OCI-M1 (cell line): ENCODE results near the gene PLXDC1.
A peak's percentile ranks its signal among the peaks of the same experiment; 100 is the strongest.

Experiments
- DNase-seq: peaks from one replicate; lab custom pipeline; 2025; lab: John Stamatoyannopoulos, UW

PLXDC1 gene

DNA sequence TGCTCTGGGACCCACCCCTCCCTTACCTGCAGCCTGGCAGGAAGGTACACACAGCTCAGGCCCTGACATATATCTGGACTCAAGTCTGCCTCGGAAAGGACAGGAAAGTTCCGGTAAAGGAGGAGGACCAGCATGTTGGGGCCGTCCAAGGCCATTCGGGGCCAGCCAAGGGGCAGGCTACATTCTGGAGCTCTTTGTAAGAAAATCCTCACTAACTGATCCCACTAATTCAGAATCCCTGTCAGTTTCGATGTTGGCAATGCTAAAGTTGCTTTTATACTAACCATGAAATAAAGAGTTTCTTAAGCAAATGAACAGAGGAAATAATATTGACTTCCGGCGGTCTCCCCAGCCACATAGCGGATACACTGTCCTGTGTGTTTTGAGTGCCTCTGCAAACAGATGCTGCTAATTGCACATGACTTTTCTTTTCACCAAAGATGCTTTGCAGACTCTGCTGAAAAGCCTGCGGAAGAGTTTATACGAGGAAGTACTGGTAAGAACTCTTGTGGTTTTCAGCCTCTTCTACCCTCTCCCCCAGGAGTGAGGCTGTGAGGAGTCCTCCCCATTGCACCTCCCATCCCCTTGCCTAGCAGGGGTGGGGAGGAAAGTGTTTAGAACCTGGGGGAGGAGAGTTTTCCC, 54.8 kb downstream of the PLXDC1 start:
- no peak for DNase-seq

DNA sequence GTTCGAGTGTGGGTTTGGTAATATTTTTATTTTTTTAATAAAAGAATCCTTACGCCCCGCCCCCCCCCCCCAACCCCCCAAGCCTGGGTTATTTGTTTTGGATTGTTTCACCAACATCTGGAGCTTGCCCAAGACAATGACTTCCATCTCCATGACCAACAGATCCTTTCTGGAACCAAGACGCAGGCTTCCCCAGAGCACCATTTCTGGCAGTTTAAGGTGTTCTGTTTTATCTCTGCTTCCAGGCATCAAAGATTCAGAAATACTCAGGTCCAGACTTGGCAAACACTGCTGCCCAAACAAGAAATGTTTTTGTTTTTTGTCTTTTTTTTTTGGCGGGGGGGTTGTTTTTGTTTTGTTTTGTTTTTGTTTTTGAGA, 56.1 kb downstream of the PLXDC1 start:
- DNase-seq = no peak

DNA sequence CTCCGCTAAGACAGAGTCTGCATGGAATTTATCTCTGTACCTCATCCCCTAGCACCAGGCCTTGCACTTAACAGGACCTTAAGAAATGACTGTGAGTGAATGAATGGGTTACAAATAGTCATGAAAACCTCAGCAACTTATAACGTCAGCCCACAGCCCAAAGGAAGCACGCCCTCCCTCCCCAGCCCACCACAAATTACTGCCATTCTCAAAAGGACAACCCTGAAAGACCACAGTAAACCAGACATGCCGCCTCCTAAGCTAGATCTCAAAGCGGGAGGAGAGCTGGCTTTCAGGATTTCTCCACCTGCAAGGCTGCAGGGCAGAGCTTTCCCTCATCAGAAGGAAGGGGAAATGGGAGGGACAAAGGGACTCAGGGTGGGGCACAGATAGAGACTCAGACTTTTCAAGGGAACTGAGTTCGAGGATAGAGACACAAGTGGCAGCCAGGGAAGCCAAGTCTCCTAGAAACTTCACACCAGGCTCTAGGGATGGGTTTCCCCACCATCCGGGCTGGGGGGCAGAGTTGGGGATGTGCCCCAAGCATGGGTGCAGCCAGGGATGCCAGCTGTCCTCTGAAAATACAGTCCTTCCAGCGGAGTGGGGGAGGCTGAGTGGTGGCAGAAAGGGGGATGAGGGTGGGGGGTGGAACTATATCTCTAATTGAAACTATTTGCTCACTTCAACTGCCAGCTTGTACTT, 56.7 kb downstream of the PLXDC1 start:
- no peak for DNase-seq

DNA sequence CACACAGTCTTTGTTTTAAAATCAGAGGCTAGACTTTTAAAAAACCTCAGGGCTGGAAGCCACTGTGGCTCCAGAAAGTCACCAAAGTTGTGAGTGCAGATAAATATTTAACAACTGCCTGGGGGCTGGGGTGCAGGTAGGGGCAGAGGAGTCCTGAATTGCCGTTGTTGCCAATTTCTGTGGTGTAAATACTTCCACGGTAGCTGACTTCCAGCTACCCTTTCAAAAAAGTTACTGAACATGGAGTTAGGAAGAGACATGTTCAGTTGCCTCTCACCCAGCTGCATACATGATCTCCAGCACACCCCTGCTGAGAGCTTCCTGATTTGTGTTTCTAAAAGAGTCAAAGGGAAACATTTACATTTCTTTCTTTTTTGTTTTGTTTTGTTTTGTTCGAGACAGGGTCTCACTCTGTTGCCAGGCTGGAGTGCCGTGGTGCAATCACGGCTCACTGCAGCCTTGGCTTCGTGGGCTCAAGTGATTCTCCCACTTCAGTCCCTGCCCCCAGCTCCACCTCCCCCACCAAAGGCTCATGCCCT, 58.7 kb downstream of the PLXDC1 start:
- DNase-seq = no peak

DNA sequence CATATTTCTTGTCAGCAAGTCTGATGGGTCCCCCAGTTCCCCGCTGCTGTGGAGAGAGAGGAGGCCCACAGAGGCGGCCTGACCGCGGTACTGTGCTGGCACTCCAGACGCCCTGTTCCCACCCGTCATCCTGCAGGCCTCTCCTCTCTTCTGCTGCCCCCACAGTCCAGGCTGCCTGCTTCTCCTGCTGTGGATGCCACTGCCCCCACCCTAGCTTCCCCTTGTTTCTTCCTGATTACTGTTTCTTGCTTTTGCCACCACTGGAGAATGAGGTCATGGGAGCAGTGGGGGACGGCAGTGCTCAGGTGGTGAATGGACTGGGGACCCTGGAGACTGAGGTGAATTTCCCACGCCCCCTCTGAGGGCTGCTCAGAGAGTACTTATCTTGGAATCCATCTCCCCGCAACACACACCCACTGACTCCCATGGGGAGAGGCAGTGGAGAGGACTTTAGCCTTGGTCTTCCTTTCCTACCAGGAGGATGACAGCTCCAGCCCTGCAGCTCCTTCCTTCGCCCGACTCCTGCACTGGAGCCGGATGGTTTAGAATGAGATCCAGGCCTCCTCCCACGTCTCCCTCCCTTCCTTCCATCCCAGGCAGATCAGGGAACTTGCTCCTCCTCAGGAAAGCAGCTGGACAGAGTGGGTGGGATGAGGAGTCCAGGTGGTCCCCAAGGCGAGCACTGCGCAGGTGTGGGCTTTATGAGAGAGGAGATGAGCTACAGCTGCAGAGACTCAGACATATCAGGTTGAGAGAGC, 60.4 kb downstream of the PLXDC1 start:
- no peak for DNase-seq

DNA sequence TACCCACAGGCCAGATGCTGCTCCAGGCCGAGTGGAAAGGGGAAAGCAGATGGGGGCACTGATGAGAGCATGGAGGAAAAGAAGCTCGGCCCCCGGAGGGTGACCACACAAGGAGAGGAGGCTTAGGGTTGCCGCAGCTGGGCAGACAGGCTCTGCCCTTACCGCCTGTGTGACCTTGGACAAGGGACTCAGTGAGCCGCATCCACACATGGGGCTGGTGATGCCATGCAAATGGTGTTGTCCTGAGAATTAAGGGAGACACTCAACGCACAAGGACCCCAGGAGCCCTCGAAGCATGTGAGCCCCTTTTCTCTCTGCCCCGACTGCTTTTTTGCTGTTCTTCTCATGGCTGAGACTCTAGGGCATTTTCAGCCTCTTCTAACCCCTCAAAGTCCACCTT, 61.0 kb downstream of the PLXDC1 start:
- DNase-seq = no peak

DNA sequence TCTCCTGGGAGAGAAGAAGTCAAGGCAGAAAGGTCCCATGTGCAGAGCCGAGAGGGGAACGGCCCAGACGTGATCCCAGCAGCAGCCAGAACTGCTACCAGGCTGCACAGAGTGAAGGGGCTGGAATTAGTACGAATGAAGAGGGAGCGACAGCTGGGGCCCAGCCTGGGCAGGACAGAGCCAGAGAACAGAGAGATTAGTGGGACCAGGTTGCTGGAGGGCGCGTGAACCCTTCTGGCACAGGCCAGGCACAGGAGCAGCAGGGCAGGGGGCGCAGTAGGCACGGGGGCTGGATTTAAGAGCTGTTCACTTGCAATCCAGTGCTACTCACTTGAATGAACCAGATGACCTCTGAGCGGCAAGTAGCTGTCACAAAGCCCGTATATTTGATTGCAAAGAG, 66.9 kb downstream of the PLXDC1 start:
- no peak for DNase-seq

DNA sequence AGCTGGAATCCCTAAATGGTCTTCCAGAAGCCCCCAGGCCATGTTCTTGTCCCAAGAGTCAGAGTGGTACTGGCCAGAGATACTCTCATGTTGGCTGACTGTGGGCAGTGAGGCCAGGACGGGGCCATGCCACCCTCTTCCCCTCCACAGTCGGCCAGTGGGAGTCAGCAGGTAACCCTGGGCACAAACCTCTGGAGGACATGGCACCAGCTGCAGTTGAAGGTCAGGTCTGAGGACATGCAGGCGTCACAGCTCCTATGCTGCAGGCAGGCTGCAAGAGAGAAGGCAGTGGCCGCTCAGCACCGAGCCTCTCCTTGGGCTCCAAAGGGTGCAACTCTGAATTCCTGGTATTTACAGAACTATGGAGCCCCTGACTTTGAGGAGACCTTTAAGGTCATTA, 68.2 kb downstream of the PLXDC1 start:
- no peak for DNase-seq

DNA sequence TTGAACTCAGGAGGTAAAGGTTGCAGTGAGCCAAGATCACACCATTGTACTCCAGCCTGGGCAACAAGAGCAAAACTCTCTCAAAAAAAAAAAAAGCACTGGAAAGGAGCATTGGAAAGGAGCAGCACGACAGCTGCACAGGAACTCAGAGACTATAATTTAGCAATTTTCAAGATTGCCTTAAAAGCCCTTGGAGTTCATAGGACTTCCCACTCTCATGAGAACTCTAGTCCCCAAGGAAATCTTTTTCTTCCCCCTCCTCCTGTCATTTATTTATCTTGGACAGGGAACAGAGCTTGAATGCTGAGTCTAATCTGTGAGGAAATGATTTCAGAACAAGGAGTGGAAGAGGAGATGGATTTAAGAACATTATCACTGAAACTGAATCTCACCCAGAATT, 69.0 kb downstream of the PLXDC1 start:
- no peak for DNase-seq

DNA sequence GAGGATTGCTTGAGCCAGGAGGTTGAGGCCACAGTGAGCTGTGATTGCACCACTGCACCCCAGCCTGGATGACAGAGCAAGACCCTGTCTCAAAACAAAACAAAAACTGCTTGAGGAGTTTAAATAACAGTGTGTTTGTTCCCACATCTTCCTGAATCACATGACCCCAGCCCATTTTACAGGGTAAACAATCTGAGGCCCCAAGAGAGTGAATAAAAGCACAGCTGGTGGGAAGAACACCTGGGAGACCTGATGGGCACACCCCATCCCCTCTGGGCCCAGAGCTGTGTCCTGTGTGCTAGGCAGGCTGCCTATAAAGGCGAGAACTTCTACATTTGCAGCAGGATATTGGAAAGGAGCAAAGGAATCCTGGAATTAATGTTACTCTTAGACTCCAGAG, 69.6 kb downstream of the PLXDC1 start:
- no peak for DNase-seq

DNA sequence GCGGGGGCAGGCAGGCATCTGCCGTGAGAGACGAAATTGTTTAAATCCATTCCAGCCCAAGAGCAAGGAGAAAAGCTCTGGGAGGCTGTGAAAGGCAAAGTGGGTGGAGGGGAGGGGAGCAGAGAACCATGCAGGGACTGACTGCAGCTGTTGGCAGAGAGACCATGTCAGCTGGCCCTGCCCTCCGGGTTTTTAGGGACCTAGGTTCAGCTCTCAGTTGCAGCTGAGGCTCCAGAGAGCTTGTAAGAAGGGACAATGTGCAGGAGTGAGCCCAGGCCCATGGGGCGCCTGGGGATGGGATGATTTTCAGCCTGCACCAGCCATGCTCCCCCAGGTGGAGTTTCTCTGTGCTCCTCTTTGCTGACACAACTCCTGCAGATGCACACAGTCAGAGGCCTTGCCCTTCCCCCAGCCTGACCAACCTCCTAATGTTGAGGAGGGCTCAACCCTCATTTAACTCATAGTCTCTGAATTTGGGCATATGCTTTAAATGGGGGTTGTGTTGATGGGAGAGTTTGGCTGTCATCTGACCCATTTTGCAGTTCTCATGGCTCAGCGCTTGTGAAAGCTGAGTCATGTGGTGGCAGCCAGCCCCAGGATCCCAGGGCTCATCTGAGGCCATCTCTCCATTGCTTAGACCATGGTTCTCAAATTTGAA, 70.9 kb downstream of the PLXDC1 start:
- DNase-seq = peak; percentile 4

DNA sequence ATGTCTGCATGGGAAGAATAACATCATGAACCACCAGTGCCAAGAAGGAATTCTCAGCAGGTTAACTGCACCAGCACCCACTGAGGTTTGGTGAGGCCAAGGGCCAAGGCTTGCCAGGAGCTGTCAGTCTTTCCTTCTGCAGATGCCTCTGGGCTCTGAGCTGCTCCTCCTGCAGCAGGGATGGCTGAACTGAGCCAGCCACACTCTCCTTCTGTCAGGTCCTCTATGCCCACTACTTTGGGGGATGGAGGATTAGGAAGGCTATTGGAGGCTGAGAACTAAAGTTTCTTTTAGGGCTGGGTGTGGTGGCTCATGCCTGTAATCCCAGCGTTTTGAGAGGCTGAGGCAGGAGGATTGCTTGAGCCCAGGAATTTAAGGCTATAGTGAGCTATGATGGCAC, 71.6 kb downstream of the PLXDC1 start:
- no peak for DNase-seq

DNA sequence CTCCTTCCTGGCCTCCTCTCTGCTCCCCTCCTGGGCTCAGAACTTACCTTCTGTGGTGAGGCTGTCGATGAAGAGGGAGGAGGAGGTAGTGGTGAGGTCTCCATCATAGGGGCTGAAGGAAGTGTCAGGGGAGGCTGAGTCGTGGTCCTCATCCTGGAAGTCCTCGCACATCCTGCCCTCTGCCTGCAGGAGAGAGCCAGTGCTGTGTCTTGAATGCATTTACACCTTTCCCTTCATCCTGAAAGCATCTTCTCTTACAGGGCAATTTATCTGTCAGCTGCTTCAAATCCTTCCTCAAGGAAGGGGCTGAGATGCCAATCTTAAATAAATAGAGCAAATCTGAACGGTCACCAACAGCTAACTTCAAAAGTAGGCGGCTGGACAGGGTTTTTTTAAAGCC, 73.6 kb downstream of the PLXDC1 start:
- DNase-seq = no peak

DNA sequence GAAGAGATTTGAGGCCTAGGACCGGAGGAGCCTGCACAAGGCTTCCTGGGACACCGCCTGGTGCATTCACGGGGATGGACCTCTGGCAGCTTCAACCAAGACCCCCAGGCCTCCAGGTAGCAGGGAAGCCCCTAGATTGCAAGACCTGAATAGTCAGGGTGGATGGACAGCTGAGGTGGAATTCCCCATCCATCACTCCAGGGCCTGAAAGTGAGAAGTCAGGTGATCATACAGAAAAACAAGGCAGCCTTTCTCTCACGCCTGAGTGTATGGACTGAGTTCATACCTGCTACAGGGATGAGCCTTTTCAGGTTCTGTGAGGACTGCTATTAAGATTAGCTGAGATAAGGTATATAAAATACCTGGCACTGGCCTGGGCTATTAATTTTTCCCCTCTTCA, 74.2 kb downstream of the PLXDC1 start:
- DNase-seq = no peak

DNA sequence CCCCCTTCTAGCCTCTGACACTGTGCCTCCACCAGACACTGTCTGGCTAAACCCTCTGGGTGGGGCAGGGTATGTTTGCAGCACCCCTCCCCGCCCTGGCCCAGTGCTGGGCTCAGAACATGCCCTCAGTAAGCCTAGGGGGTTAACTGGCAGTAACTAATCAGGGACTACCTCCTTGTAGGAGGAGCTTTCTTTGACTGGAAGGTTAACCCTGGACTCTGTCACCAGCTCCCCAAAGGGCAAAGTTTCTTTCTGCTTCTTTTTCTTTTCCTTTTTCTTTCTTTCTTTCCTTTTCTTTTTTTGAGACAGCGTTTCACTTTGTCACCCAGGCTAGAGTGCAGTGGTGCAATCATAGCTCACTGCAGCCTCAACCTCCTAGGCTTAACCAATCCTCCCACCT, 76.8 kb downstream of the PLXDC1 start:
- DNase-seq = no peak

DNA sequence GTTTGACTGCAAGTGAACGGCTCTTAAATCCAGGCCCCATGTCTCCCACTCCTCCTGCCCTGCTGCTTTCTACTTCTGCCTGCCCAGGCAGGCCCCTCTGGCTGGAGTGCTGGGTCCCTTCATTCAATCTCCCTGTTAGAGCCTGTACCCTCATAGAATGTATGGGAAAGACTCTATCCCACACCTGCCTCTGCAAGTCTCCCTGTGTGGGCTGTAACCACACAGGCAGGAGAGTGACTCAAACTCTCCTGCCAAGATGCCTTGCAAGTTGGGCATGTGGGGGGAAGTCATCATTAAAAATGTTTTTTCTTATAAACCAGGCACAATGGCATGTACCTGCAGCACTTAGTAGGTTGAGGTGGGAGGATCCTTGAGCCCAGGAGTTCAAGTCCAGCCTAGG, 77.5 kb downstream of the PLXDC1 start:
- no peak for DNase-seq

DNA sequence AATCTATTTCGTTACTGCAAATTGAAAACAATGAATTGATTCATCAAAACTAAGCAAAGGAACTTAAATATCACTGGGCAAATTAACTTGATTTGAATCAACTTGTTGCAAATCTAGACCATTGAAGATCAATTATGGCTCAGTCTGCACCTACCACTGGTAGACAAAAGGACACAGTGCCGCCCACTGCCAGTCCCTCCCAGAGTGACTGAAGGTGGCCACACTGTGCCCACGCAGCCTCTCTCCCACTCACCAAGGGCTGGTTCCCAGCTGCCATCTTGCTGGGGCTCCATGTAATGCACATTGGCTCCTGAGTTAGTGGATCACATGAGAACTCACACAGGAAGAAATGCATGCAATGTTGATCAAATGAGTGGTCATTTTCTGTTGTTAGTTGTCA, 78.1 kb downstream of the PLXDC1 start:
- no peak for DNase-seq

DNA sequence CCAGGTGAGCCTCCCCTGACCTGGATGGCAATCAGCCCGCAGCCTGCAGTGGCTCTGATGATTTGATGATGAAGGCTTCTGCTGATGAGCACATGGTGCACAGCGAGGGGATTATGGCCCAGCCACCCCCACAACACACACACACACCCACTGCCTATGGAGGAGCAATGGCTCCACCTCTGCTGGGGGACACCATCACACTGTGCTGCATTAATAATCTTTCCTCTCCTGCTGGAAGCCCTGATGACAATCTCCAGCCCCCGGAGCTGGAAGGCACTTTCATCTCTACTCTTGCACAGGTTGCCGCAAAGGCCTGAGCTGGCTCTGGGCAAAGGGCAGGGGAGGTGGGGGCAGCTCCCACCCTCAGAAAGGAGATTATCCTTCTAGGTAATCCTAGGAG, 79.9 kb downstream of the PLXDC1 start:
- DNase-seq = no peak

DNA sequence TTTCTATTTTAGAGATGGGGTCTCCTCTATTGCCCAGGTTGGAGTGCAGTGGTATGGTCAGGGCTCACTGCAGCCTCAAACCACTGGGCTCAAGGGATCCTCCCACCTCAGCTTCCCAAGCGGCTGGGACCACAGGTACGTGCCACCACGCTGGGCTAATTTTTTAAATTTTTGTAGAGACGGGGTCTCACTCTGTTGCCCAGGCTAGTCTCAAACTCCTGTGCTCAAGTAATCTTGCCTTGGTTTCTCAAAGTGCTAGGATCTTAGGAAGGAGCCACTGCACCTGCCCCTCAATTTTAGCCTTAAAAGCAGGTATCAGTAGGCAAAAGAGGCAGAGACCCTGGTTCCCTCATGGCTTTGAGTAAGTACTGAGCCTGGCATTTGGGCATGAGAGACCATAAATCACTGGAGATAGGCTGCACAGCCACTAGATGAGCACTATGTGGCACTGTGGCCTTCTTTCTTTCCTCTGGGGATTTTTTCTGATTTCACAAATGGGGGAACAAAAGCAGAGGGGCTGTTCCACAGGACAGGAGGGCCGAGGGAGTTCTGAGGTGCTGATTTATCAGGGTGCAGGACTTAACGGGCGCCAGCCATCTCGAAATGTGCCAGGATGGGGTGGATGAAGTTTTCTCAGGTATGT, 82.2 kb downstream of the PLXDC1 start:
- peak; percentile 46 for DNase-seq

DNA sequence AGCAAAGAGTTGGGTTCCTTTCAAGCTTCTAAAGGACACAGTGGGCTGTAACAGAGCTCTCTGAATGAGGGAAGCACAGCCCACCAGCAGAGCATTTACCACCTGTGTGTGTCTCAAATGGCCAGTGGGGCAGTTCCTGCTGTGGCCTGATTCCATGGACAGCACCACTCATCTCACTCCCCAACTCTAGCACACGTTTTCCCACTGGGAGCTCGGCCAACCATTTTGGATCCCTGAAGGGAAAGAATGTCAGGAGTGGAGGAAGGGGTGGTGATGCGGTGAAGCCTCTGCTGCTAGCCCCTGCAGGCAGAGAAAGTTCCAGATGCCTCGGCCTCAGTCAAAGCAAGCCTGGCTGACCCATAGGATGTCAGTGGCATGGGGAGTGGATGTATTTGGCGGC, 86.6 kb downstream of the PLXDC1 start:
- DNase-seq = no peak

DNA sequence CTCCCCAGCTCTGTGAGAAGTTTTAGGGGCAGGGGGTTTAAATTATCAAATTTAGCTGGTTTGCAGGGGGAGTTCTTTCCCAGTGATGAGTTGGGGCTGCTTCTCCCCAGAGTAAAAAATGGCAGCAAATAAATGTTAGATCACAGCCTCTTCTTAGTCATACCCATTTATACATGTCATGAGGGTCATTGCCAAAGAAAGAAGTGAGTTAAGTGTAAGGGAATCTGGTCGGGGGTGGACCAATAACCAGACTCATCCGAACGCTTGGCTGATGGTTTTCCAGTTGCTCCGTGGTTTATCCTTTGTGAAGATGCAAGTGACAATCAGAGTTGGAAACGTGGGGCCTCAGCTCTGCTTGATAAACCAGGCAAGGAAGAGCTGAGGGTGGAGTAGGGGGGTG, 87.1 kb downstream of the PLXDC1 start:
- no peak for DNase-seq

DNA sequence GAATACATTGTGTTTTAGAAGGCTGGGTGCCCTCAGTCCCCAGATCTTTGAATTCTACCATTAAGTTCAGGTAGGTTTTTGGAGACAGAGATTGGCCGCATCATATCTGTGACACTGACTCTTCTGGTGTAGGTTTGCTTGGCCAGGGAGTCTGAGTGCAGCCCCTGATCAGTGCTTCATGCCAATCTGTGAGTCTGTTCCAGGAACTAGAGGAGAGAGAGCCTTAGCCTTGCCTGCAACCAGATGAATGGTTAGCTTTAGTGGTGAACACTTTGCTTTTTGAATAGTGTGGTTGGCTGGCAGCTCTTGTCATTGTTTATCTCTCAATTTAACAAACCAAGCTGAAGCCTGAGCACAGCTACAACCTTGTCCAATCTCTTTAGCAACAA, 87.8 kb downstream of the PLXDC1 start:
- no peak for DNase-seq
